CD4-positive, alpha-beta T cell treated with Interleukin-4 for 4 hours (primary cell): ENCODE results near the gene GPR17.

ENCODE experiments used
- DNase-seq: peaks from one replicate; pipeline ENCODE4 v3.0.0-alpha.2; 2020

GPR17 gene

GRCh38 chr2:127630864-127631540, 15.0 kb upstream of the GPR17 start:
- no peak for DNase-seq

- no peak for DNase-seq
Measured at GRCh38 chr2:127631541-127631996, 14.4 kb upstream of the GPR17 start.

- no peak for DNase-seq
Measured at GRCh38 chr2:127631997-127632581, 13.9 kb upstream of the GPR17 start.

- no peak for DNase-seq
Measured at GRCh38 chr2:127632592-127633489, 13.1 kb upstream of the GPR17 start.

- no peak for DNase-seq
Measured at GRCh38 chr2:127633556-127634065, 12.3 kb upstream of the GPR17 start.

GRCh38 chr2:127634066-127634617, 11.8 kb upstream of the GPR17 start:
- no peak for DNase-seq

- no peak for DNase-seq
Measured at GRCh38 chr2:127634626-127635379, 11.2 kb upstream of the GPR17 start.

GRCh38 chr2:127635380-127636237, 10.3 kb upstream of the GPR17 start:
- DNase-seq, result no peak

- no peak for DNase-seq
Measured at GRCh38 chr2:127636248-127637235, 9.4 kb upstream of the GPR17 start.

GRCh38 chr2:127637236-127637630, 8.7 kb upstream of the GPR17 start:
- DNase-seq, result no peak

GRCh38 chr2:127637725-127638252, 8.2 kb upstream of the GPR17 start:
- peak; percentile 42 for DNase-seq

GRCh38 chr2:127638361-127639110, 7.4 kb upstream of the GPR17 start:
- no peak for DNase-seq

- DNase-seq, result no peak
Measured at GRCh38 chr2:127639111-127639474, 6.9 kb upstream of the GPR17 start.

- peak; percentile 9 for DNase-seq
Measured at GRCh38 chr2:127640082-127641072, 5.6 kb upstream of the GPR17 start.

- peak; percentile 8 for DNase-seq
Measured at GRCh38 chr2:127641133-127641532, 4.8 kb upstream of the GPR17 start.

- peak; percentile 51 for DNase-seq
Measured at GRCh38 chr2:127641846-127642507, 4.0 kb upstream of the GPR17 start.
